HEK293 (cell line): Measurements from ENCODE around the gene CD300LF.

Source experiments
- CTCF ChIA-PET: fragments of 350-600 bp; formaldehyde crosslinking; extraction: SDS; loops from one replicate; lab custom pipeline; 2021; ENCODE audit warnings: antibody characterized with exemption; lab: Yijun Ruan, JAX
- POLR2A ChIA-PET: fragments of 300-600 bp; formaldehyde crosslinking; extraction: SDS; loops from one replicate; lab custom pipeline; 2020; ENCODE audit warnings: antibody characterized with exemption, inconsistent platforms; lab: Yijun Ruan, JAX
- H3K27ac ChIP-seq: fragments of 200-500 bp; sonication (Bioruptor generic); 2 replicates; pipeline ENCODE4 v1.5.1; 2014; ENCODE audit warnings: low read depth, low read length, control low read depth, inconsistent platforms; ENCODE audit errors: extremely low read depth
- H3K36me3 ChIP-seq, 2 experiments: fragments of 200-500 bp in 1 of 2; sonication (Bioruptor generic) in 1 of 2; 1 replicate in 1 of 2; 2 replicates in 1 of 2; pipeline ENCODE4 v1.5.1; 2014 to 2017; ENCODE audit warnings: inconsistent platforms in 2 of 2, low read length in 2 of 2; ENCODE audit not compliant: control insufficient read depth in 2 of 2, insufficient read depth in 1 of 2
- H3K4me1 ChIP-seq: fragments of 200-500 bp; sonication (Bioruptor generic); 2 replicates; pipeline ENCODE4 v1.5.1; 2014; ENCODE audit warnings: mild to moderate bottlenecking, low read length, inconsistent platforms; ENCODE audit not compliant: control insufficient read depth, insufficient read depth
- H3K4me3 ChIP-seq: 2 replicates; pipeline ENCODE4 v1.5.1; 2011; ENCODE audit warnings: low read depth, mild to moderate bottlenecking, control low read depth, low read length, moderate library complexity
- H3K9me3 ChIP-seq: fragments of 200-500 bp; sonication (Bioruptor generic); 2 replicates; pipeline ENCODE4 v1.5.1; 2014; ENCODE audit warnings: low read depth, low read length, inconsistent platforms; ENCODE audit not compliant: control insufficient read depth, insufficient read depth
- KLF9 ChIP-seq: fragments of 450-650 bp; formaldehyde crosslinking; IDR thresholded peaks from 2 replicates; pipeline ENCODE4 v1.5.1; 2016; ENCODE audit warnings: missing biosample characterization, missing genetic modification characterization, low read depth
- PATZ1 ChIP-seq: fragments of 450-650 bp; formaldehyde crosslinking; IDR thresholded peaks from 2 replicates; pipeline ENCODE4 v1.5.1; 2016; ENCODE audit warnings: missing biosample characterization, missing genetic modification characterization
- PRDM10 ChIP-seq: fragments of 450-650 bp; formaldehyde crosslinking; IDR thresholded peaks from 2 replicates; pipeline ENCODE4 v1.5.1; 2016; ENCODE audit warnings: missing biosample characterization, missing genetic modification characterization
- RBAK ChIP-seq: fragments of 450-650 bp; formaldehyde crosslinking; IDR thresholded peaks from 2 replicates; pipeline ENCODE4 v1.5.1; 2016; ENCODE audit warnings: missing biosample characterization, missing genetic modification characterization
- WT1 ChIP-seq: fragments of 450-650 bp; formaldehyde crosslinking; IDR thresholded peaks from 2 replicates; pipeline ENCODE4 v1.5.1; 2016; ENCODE audit warnings: missing biosample characterization, missing genetic modification characterization
- ZBTB26 ChIP-seq: fragments of 450-650 bp; formaldehyde crosslinking; optimal IDR thresholded peaks from 2 replicates; pipeline ENCODE3; 2016; ENCODE audit warnings: missing biosample characterization, mild to moderate bottlenecking, missing genetic modification characterization
- ZBTB48 ChIP-seq: fragments of 450-650 bp; formaldehyde crosslinking; IDR thresholded peaks from 2 replicates; pipeline ENCODE4 v1.5.1; 2016; ENCODE audit warnings: missing biosample characterization, missing genetic modification characterization
- ZBTB8A ChIP-seq: fragments of 450-650 bp; formaldehyde crosslinking; IDR thresholded peaks from 2 replicates; pipeline ENCODE4 v1.5.1; 2016; ENCODE audit warnings: missing biosample characterization, missing genetic modification characterization
- ZIC2 ChIP-seq: fragments of 450-650 bp; formaldehyde crosslinking; IDR thresholded peaks from 2 replicates; pipeline ENCODE4 v1.5.1; 2016; ENCODE audit warnings: missing biosample characterization, missing genetic modification characterization
- ZNF138 ChIP-seq: fragments of 450-650 bp; formaldehyde crosslinking; IDR thresholded peaks from 2 replicates; pipeline ENCODE4 v1.5.1; 2016; ENCODE audit warnings: missing biosample characterization, missing genetic modification characterization, borderline replicate concordance
- ZNF26 ChIP-seq: fragments of 450-650 bp; formaldehyde crosslinking; IDR thresholded peaks from 2 replicates; pipeline ENCODE4 v1.5.1; 2016; ENCODE audit warnings: missing biosample characterization, missing genetic modification characterization
- ZNF302 ChIP-seq: fragments of 450-650 bp; formaldehyde crosslinking; IDR thresholded peaks from 2 replicates; pipeline ENCODE4 v1.5.1; 2016; ENCODE audit warnings: missing biosample characterization, missing genetic modification characterization, low read depth
- ZNF423 ChIP-seq: fragments of 450-650 bp; formaldehyde crosslinking; IDR thresholded peaks from 2 replicates; pipeline ENCODE4 v1.5.1; 2016; ENCODE audit warnings: missing biosample characterization, missing genetic modification characterization
- ZNF624 ChIP-seq: fragments of 450-650 bp; formaldehyde crosslinking; IDR thresholded peaks from 2 replicates; pipeline ENCODE4 v1.5.1; 2017; ENCODE audit warnings: missing biosample characterization, missing genetic modification characterization
- ZNF76 ChIP-seq: fragments of 450-650 bp; formaldehyde crosslinking; IDR thresholded peaks from 2 replicates; pipeline ENCODE4; 2016; ENCODE audit warnings: low read depth, missing biosample characterization, missing genetic modification characterization, borderline replicate concordance
- ZSCAN5A ChIP-seq: fragments of 450-650 bp; formaldehyde crosslinking; IDR thresholded peaks from 2 replicates; pipeline ENCODE4 v1.5.1; 2016; ENCODE audit warnings: missing biosample characterization, missing genetic modification characterization

CD300LF gene

GRCh38 chr17:74736513-74737298 lies 24.0 kb upstream of the CD300LF start, which contains the start of gene RAB37 (continued):
- peak; percentile 86 for TF ChIP-seq PRDM10
- peak; percentile 36; the same call in 1 of the 2 replicates for TF ChIP-seq ZNF423
- TF ChIP-seq ZIC2 (tag by site-specific recombination): peak; percentile 90
- 0 out of 2 replicates have a peak, but pooled peaks have one; percentile 22 for TF ChIP-seq ZSCAN5A (tag by site-specific recombination)
- peak; percentile 35; the same call in 1 of the 2 replicates for TF ChIP-seq ZNF76
- TF ChIP-seq ZNF302 (tag by site-specific recombination): no peak
- TF ChIP-seq ZNF624 (tag by site-specific recombination): no peak
- peak; percentile 39; the same call in 1 of the 2 replicates for TF ChIP-seq KLF9 (tag by site-specific recombination)
- TF ChIP-seq ZBTB48 (tag by site-specific recombination): peak; percentile 57; the same call in 1 of the 2 replicates
- no peak for TF ChIP-seq RBAK
- peak; percentile 12 for TF ChIP-seq ZBTB26
- TF ChIP-seq ZNF26: no peak
- no peak for TF ChIP-seq ZNF138
- TF ChIP-seq, all 188 proteins: peak for 17

GRCh38 chr17:74734256-74734655 lies 21.5 kb upstream of the CD300LF start:
- Histone ChIP-seq H3K4me1 (peaks cover 2% of the 10 kb centered on the region; the same call in 1 of the 2 replicates), H3K4me3 (no peak overlapping the region), H3K36me3 (no peaks in the 10 kb centered on the region), H3K27ac (no peak overlapping the region), H3K9me3 (no peaks in the 10 kb centered on the region)
- TF ChIP-seq ZBTB8A (tag by site-specific recombination): no peak
- TF ChIP-seq WT1 (tag by site-specific recombination): no peak
- TF ChIP-seq PATZ1 (tag by site-specific recombination): no peak
- CTCF ChIA-PET: no interaction called here
- POLR2A ChIA-PET: no interaction called here
